Esophagus muscularis mucosa (tissue), 4 donors: ENCODE results near the gene MRPL58. TPM values are rescaled to one million over a fixed set of nuclear protein-coding genes. Genes with fewer than 3 reads are reported as not detected.

Source experiments
- DNase-seq: peaks from one replicate; pipeline ENCODE4 v3.0.0-alpha.2; 2017; ENCODE audit errors: extremely low spot score
- H3K27ac ChIP-seq, 4 donors: fragments of 200-600 bp; sonication (generic); replicated peaks in 1 of 4; 1 replicate in 3 of 4; 2 replicates in 1 of 4; pipeline ENCODE4 v1.5.1; 2016 to 2019; ENCODE audit warnings: mild to moderate bottlenecking in 1 of 4
- H3K27me3 ChIP-seq, 4 donors: fragments of 200-600 bp; sonication (generic); one replicate each; pipeline versions ENCODE4 v1.5.1 to v1.6.0; 2016 to 2019
- H3K36me3 ChIP-seq, 4 donors: fragments of 200-600 bp; sonication (generic); one replicate each; pipeline ENCODE4 v1.5.1; 2016 to 2019
- H3K4me1 ChIP-seq, 4 donors: fragments of 200-600 bp; sonication (generic); one replicate each; pipeline ENCODE4 v1.5.1; 2016 to 2019
- H3K4me3 ChIP-seq, 4 donors: fragments of 200-600 bp; sonication (generic); 1 replicate in 2 of 4; 2 replicates in 2 of 4; pipeline ENCODE4 v1.5.1; 2016 to 2019; ENCODE audit warnings: mild to moderate bottlenecking in 4 of 4, moderate library complexity in 1 of 4
- H3K9me3 ChIP-seq, 4 donors: fragments of 200-600 bp; sonication (generic); 1 replicate in 3 of 4; 2 replicates in 1 of 4; pipeline ENCODE4 v1.5.1; 2016 to 2019
- EP300 ChIP-seq: sonication (generic); formaldehyde crosslinking; IDR thresholded peaks from one replicate; pipeline ENCODE4 v1.6.1; 2017; ENCODE audit warnings: antibody characterized with exemption
- POLR2A ChIP-seq: fragments of 450-650 bp; IDR thresholded peaks from one replicate; pipeline ENCODE4 v1.6.1; 2017; ENCODE audit warnings: antibody characterized with exemption, moderate library complexity, mild to moderate bottlenecking, low read depth
- POLR2AphosphoS5 ChIP-seq, 2 donors: sonication (generic); formaldehyde crosslinking; IDR thresholded peaks; one replicate each; pipeline ENCODE4 v1.6.1; 2017; ENCODE audit warnings: antibody characterized with exemption in 2 of 2
- WGBS: methylation state at CpG from one replicate; pipeline ENCODE4 v1.1.5; 2018; 5-methylcytosine and 5-hydroxymethylcytosine counted together
- intact Hi-C: fragments of 100-400 bp; cut with DNase I; formaldehyde crosslinking; loops from one replicate; pipeline ENCODE4 v1.15.1; 2023
- total RNA-seq, 4 donors: library from RNA; depleted of rRNA; stranded (reverse); fragments of >200 nt; gene quantifications; one replicate each; pipeline versions ENCODE4 v1.1.0 to v1.2.1, GENCODE V29; 2016
- TF ChIP-seq, protein P1 (sequence below), 3 experiments: fragments of 200-600 bp in 2 of 3; fragments of 450-650 bp in 1 of 3; sonication (generic) in 2 of 3; IDR thresholded peaks; one replicate each; pipeline ENCODE4 v1.5.1; 2017 to 2019; ENCODE audit warnings: antibody characterized with exemption in 3 of 3, mild to moderate bottlenecking in 2 of 3, moderate library complexity in 1 of 3

The MRPL58 gene
- total RNA-seq, 4 donors from 2014 or later = 34.9 to 47.8 (median 40.2) TPM

DNA sequence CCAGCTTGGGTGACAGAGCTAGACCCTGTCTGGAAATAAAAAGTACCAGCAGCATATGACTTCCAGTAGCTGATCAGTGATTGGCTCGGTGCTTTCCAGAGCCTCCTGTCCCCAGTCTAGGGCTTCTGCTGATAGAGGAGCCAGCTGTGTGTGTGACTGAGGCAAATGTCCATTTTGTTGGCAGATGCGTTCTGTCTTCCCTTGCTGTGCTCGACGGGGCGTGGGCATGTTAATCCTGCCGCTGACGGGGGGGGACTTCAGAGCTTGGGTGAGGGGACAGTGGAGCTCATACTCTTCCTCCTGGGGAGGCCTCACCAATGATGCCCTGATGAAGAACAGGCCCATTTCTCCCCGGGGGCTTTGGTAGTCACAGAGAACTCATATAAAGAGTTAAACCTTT lies 49.1 kb downstream of the MRPL58 start:
- Histone ChIP-seq H3K36me3 (peaks cover 38 to 74% (median 56%) of the 10 kb centered on the region in 4 donors), H3K9me3 (no peaks in the 10 kb centered on the region), H3K4me3 (no peak overlapping the region), H3K27ac (peak overlapping the region in 2 of 4 donors; percentile 69 to 72), H3K4me1 (peaks cover 10 to 18% (median 16%) of the 10 kb centered on the region in 4 donors), H3K27me3 (no peaks in the 10 kb centered on the region)
- WGBS = 79% methylated on average over 6 of the region's 8 CpGs
- no peak for DNase-seq
- no peak for TF ChIP-seq EP300
- TF ChIP-seq POLR2AphosphoS5 (IDR thresholded peaks at IDR 0.05) = no peak
- intact Hi-C loops = loop anchor here (5.0 kb wide), 1 partner anchor 141 kb away; no protein-coding TSS in a partner anchor

GRCh38 chr17:75063201-75063600 lies 50.7 kb downstream of the MRPL58 start:
- intact Hi-C loops = loop anchor here (5.0 kb wide), 1 partner anchor 139 kb away; no protein-coding TSS in a partner anchor
- Histone ChIP-seq H3K4me1 (peaks cover 10 to 18% (median 16%) of the 10 kb centered on the region in 4 donors), H3K9me3 (no peaks in the 10 kb centered on the region), H3K27me3 (no peaks in the 10 kb centered on the region), H3K36me3 (peaks cover 38 to 58% (median 51%) of the 10 kb centered on the region in 4 donors), H3K27ac (no peak overlapping the region), H3K4me3 (no peak overlapping the region)
- WGBS = 94% methylated on average over 8 of the region's 13 CpGs
- DNase-seq = no peak
- TF ChIP-seq, protein P1, sequence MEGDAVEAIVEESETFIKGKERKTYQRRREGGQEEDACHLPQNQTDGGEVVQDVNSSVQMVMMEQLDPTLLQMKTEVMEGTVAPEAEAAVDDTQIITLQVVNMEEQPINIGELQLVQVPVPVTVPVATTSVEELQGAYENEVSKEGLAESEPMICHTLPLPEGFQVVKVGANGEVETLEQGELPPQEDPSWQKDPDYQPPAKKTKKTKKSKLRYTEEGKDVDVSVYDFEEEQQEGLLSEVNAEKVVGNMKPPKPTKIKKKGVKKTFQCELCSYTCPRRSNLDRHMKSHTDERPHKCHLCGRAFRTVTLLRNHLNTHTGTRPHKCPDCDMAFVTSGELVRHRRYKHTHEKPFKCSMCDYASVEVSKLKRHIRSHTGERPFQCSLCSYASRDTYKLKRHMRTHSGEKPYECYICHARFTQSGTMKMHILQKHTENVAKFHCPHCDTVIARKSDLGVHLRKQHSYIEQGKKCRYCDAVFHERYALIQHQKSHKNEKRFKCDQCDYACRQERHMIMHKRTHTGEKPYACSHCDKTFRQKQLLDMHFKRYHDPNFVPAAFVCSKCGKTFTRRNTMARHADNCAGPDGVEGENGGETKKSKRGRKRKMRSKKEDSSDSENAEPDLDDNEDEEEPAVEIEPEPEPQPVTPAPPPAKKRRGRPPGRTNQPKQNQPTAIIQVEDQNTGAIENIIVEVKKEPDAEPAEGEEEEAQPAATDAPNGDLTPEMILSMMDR (IDR thresholded peaks at IDR 0.05) = no peak
- TF ChIP-seq POLR2AphosphoS5 (IDR thresholded peaks at IDR 0.05) = no peak
- no peak for TF ChIP-seq POLR2A
- TF ChIP-seq EP300 = no peak

DNA sequence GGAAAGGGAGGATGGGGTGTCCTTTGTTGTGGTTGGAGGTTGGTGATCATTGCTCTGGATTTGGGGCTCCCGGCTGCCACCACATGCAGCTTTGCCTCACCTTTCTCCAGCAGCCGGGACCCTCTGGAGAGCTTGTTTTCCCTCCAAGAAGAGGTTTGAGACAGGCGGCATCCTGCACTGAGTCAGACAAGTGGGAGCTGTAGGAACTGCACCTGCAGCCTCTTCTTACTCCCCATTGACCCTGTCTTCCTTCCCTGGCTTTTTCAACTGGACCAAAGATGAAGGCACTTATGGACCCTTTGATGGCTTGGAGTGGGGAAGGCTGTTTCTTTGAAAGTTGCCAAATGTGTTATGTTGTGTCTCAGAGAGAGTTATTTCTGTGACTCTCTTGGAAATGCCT lies 51.2 kb downstream of the MRPL58 start:
- Histone ChIP-seq H3K27ac (no peak overlapping the region), H3K36me3 (peaks cover 38 to 55% (median 50%) of the 10 kb centered on the region in 4 donors), H3K9me3 (no peaks in the 10 kb centered on the region), H3K4me3 (no peak overlapping the region), H3K4me1 (peaks cover 10 to 18% (median 16%) of the 10 kb centered on the region in 4 donors), H3K27me3 (no peaks in the 10 kb centered on the region)
- TF ChIP-seq EP300 = no peak
- TF ChIP-seq, protein P1 (IDR thresholded peaks at IDR 0.05) = no peak
- TF ChIP-seq POLR2A = no peak
- no peak for TF ChIP-seq POLR2AphosphoS5 (IDR thresholded peaks at IDR 0.05)
- WGBS = 94% methylated on average over 2 of the region's 3 CpGs
- no peak for DNase-seq
- intact Hi-C loops = loop anchor here (5.0 kb wide), 1 partner anchor 139 kb away; no protein-coding TSS in a partner anchor

GRCh38 chr17:75064040-75064439 lies 51.6 kb downstream of the MRPL58 start:
- TF ChIP-seq EP300 = no peak
- no peak for TF ChIP-seq POLR2A
- TF ChIP-seq, protein P1 (IDR thresholded peaks at IDR 0.05) = no peak
- no peak for TF ChIP-seq POLR2AphosphoS5 (IDR thresholded peaks at IDR 0.05)
- intact Hi-C loops = loop anchor here (5.0 kb wide), 1 partner anchor 138 kb away; no protein-coding TSS in a partner anchor
- peaks cover 38 to 55% (median 50%) of the 10 kb centered on the region in 4 donors for H3K36me3 ChIP-seq
- WGBS = 89% methylated on average over 11 of the region's 11 CpGs
- no peak overlapping the region for H3K4me3 ChIP-seq
- H3K27me3 ChIP-seq = no peaks in the 10 kb centered on the region
- DNase-seq = no peak
- peaks cover 10 to 18% (median 16%) of the 10 kb centered on the region in 4 donors for H3K4me1 ChIP-seq
- no peaks in the 10 kb centered on the region for H3K9me3 ChIP-seq
- no peak overlapping the region for H3K27ac ChIP-seq

- H3K4me1 ChIP-seq = peaks cover 10 to 14% (median 12%) of the 10 kb centered on the region in 4 donors
- TF ChIP-seq, protein P1 (IDR thresholded peaks at IDR 0.05) = no peak
- no peak for TF ChIP-seq POLR2A
- TF ChIP-seq EP300 = no peak
- TF ChIP-seq POLR2AphosphoS5 (IDR thresholded peaks at IDR 0.05) = no peak
- intact Hi-C loops = loop anchor here (5.0 kb wide), 1 partner anchor 138 kb away; no protein-coding TSS in a partner anchor
- H3K36me3 ChIP-seq = peaks cover 38 to 55% (median 49%) of the 10 kb centered on the region in 4 donors
- 82% methylated on average over 8 of the region's 8 CpGs for WGBS
- no peak for DNase-seq
- H3K9me3 ChIP-seq = no peaks in the 10 kb centered on the region
- H3K27ac ChIP-seq = no peak overlapping the region
- no peaks in the 10 kb centered on the region for H3K27me3 ChIP-seq
- no peak overlapping the region for H3K4me3 ChIP-seq
These were observed 52.0 kb downstream of the MRPL58 start for GRCh38 chr17:75064460-75064859.
